GM12878 (cell line): ENCODE measurements around the gene CAMK2G. TPM values are rescaled to one million over a fixed set of nuclear protein-coding genes. Genes with fewer than 3 reads are reported as not detected.

Experiments
- BCL11A ChIP-seq: IDR thresholded peaks from 2 replicates; pipeline ENCODE4 v1.6.1; 2011; ENCODE audit warnings: low read depth, low read length
- CEBPB ChIP-seq, 2 experiments: fragments of 150-350 bp in 1 of 2; IDR thresholded peaks; 2 replicates each; pipeline ENCODE4 v1.6.1; 2012 to 2014; ENCODE audit warnings: low read depth in 2 of 2, low read length in 2 of 2, borderline replicate concordance in 1 of 2, inconsistent platforms in 1 of 2
- EED ChIP-seq: sonication (generic); IDR thresholded peaks from 2 replicates; pipeline ENCODE4 v1.6.1; 2016; ENCODE audit warnings: antibody characterized with exemption, low read depth
- FOS ChIP-seq: IDR thresholded peaks from 3 replicates; pipeline ENCODE4 v1.6.1; 2011; ENCODE audit warnings: borderline replicate concordance; ENCODE audit not compliant: insufficient read length; ENCODE audit errors: extremely low read depth
- HDAC2 ChIP-seq: fragments of 200-600 bp; sonication (generic); IDR thresholded peaks from 2 replicates; pipeline ENCODE4 v1.6.1; 2017
- KAT2A ChIP-seq: conservative IDR thresholded peaks from 2 replicates; pipeline ENCODE4 v1.6.1; 2011; ENCODE audit warnings: low read depth, low read length; ENCODE audit not compliant: control insufficient read depth
- KDM1A ChIP-seq: fragments of 200-600 bp; sonication (generic); IDR thresholded peaks from 2 replicates; pipeline ENCODE4 v1.6.1; 2016; ENCODE audit warnings: borderline replicate concordance
- NBN ChIP-seq: fragments of 450-650 bp; IDR thresholded peaks from 2 replicates; pipeline ENCODE4 v1.6.1; 2016
- NFIC ChIP-seq: IDR thresholded peaks from 2 replicates; pipeline ENCODE4 v1.6.1; 2012; ENCODE audit warnings: low read depth, mild to moderate bottlenecking, inconsistent platforms, low read length, moderate library complexity
- NFYA ChIP-seq: IDR thresholded peaks from 2 replicates; pipeline ENCODE4 v1.6.1; 2011; ENCODE audit warnings: low read depth, mild to moderate bottlenecking, low read length, improper control_type of control experiment, borderline replicate concordance
- NR2C1 ChIP-seq: fragments of 450-650 bp; IDR thresholded peaks from 2 replicates; pipeline ENCODE4 v1.6.1; 2017; ENCODE audit warnings: antibody characterized with exemption, mild to moderate bottlenecking, moderate library complexity
- RCOR1 ChIP-seq: conservative IDR thresholded peaks from 2 replicates; pipeline ENCODE4 v1.6.1; 2012; ENCODE audit warnings: low read depth, low read length, improper control_type of control experiment
- SREBF1 ChIP-seq: IDR thresholded peaks from 2 replicates; pipeline ENCODE4 v1.6.1; 2012; ENCODE audit warnings: mild to moderate bottlenecking, low read length
- TCF3 ChIP-seq: IDR thresholded peaks from 2 replicates; pipeline ENCODE4 v1.6.1; 2012; ENCODE audit warnings: low read depth, mild to moderate bottlenecking, low read length, borderline replicate concordance; ENCODE audit not compliant: insufficient read depth
- YBX1 ChIP-seq: fragments of 450-650 bp; IDR thresholded peaks from 2 replicates; pipeline ENCODE4 v1.6.1; 2016; ENCODE audit warnings: antibody characterized with exemption
- ZNF622 ChIP-seq: fragments of 450-650 bp; IDR thresholded peaks from 2 replicates; pipeline ENCODE4 v1.6.1; 2017; ENCODE audit warnings: mild to moderate bottlenecking, inconsistent platforms
- polyA plus RNA-seq, 11 experiments: library from polyadenylated mRNA; depleted of rRNA in 4 of 11; unstranded in 6 of 11; stranded (reverse) in 5 of 11; fragments of >200 nt; fragmentation: Nextera tagmentation in 4 of 11; fragmentation: Illumina TruSeq in 1 of 11; extraction: Ambion mirVana in 4 of 11; extraction: Trizol in 1 of 11; gene quantifications; 1 replicate in 1 of 11; 2 replicates in 10 of 11; pipeline versions ENCODE4 v1.2.1 to v1.2.3, GENCODE V29; 2011 to 2016; ENCODE audit warnings: inconsistent platforms in 2 of 11, missing spikeins in 2 of 11, low read depth in 1 of 11
- total RNA-seq, 4 experiments: library from RNA; depleted of rRNA in 3 of 4; stranded (reverse); fragments of >200 nt in 3 of 4; fragmentation: Illumina TruSeq in 1 of 4; extraction: Trizol in 1 of 4; gene quantifications; 2 replicates each; pipeline versions ENCODE4 v1.2.1 to v1.2.3, GENCODE V29; 2013 to 2021
- TF ChIP-seq, protein P1 (sequence below): fragments of 450-650 bp; IDR thresholded peaks from 2 replicates; pipeline ENCODE4 v1.6.1; 2017; ENCODE audit warnings: mild to moderate bottlenecking, moderate library complexity
- TF ChIP-seq, protein P2 (sequence below): IDR thresholded peaks from 2 replicates; pipeline ENCODE4 v1.6.1; 2011; ENCODE audit warnings: borderline replicate concordance, low read depth, mild to moderate bottlenecking, moderate library complexity, low read length; ENCODE audit not compliant: insufficient read depth, poor library complexity, severe bottlenecking
- TF ChIP-seq, protein P3 (sequence below): fragments of 450-650 bp; IDR thresholded peaks from 2 replicates; pipeline ENCODE4 v1.6.1; 2017; ENCODE audit warnings: mild to moderate bottlenecking
- TF ChIP-seq, protein P4 (sequence below): fragments of 150-350 bp; IDR thresholded peaks from 2 replicates; pipeline ENCODE4 v1.6.1; 2016; ENCODE audit warnings: low read depth, low read length

CAMK2G gene
- total and polyA plus RNA-seq, 10 of the 15 experiments (the other 5 are each of a cell fraction or from before 2014, with no cell fraction given) = 5.5 to 24.3 (median 16.9) TPM

DNA sequence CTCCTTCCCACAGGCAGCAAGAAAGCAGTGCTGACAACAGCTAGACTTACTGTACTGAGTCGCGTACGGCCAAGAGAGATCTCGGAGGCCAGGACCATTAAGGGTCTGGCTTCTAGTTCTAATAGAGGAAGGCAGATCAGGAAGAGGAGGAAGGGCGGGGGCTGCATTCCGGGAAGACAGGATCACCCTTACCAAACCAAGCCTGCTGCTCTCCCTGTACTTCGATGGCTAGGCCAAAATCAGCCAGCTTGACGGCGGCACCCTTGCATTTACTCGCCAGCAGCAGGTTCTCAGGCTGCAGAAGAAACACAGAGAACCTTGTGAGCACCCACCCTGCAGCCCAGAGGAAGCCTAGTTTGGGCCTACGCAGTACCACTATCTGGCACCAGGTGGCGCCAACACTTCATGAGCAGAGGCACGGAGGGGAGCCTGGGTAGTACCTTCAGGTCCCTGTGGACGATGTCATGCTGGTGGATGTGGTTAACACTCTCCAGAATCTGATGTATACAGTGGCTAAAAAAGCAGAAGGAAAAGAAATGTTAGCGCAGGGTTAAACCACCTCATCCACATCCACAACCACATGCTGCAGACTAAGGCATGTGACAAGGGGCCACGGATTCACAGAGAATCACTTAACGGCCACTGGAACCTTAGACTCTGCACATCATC is 25.4 kb downstream of the CAMK2G start (continued):
- TF ChIP-seq, protein P1, sequence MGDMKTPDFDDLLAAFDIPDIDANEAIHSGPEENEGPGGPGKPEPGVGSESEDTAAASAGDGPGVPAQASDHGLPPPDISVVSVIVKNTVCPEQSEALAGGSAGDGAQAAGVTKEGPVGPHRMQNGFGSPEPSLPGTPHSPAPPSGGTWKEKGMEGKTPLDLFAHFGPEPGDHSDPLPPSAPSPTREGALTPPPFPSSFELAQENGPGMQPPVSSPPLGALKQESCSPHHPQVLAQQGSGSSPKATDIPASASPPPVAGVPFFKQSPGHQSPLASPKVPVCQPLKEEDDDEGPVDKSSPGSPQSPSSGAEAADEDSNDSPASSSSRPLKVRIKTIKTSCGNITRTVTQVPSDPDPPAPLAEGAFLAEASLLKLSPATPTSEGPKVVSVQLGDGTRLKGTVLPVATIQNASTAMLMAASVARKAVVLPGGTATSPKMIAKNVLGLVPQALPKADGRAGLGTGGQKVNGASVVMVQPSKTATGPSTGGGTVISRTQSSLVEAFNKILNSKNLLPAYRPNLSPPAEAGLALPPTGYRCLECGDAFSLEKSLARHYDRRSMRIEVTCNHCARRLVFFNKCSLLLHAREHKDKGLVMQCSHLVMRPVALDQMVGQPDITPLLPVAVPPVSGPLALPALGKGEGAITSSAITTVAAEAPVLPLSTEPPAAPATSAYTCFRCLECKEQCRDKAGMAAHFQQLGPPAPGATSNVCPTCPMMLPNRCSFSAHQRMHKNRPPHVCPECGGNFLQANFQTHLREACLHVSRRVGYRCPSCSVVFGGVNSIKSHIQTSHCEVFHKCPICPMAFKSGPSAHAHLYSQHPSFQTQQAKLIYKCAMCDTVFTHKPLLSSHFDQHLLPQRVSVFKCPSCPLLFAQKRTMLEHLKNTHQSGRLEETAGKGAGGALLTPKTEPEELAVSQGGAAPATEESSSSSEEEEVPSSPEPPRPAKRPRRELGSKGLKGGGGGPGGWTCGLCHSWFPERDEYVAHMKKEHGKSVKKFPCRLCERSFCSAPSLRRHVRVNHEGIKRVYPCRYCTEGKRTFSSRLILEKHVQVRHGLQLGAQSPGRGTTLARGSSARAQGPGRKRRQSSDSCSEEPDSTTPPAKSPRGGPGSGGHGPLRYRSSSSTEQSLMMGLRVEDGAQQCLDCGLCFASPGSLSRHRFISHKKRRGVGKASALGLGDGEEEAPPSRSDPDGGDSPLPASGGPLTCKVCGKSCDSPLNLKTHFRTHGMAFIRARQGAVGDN = peak; percentile 88
- no peak for TF ChIP-seq YBX1
- TF ChIP-seq NR2C1 = no peak
- no peak for TF ChIP-seq NFIC
- TF ChIP-seq HDAC2 = no peak
- no peak for TF ChIP-seq KDM1A
- 0 out of 2 replicates have a peak, but pooled peaks have one; percentile 83 for TF ChIP-seq RCOR1
- TF ChIP-seq, protein P2, sequence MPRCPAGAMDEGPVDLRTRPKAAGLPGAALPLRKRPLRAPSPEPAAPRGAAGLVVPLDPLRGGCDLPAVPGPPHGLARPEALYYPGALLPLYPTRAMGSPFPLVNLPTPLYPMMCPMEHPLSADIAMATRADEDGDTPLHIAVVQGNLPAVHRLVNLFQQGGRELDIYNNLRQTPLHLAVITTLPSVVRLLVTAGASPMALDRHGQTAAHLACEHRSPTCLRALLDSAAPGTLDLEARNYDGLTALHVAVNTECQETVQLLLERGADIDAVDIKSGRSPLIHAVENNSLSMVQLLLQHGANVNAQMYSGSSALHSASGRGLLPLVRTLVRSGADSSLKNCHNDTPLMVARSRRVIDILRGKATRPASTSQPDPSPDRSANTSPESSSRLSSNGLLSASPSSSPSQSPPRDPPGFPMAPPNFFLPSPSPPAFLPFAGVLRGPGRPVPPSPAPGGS = no peak
- TF ChIP-seq KAT2A = no peak
- TF ChIP-seq EED = peak; percentile 84
- TF ChIP-seq NBN = peak; percentile 99
- TF ChIP-seq, protein P3, sequence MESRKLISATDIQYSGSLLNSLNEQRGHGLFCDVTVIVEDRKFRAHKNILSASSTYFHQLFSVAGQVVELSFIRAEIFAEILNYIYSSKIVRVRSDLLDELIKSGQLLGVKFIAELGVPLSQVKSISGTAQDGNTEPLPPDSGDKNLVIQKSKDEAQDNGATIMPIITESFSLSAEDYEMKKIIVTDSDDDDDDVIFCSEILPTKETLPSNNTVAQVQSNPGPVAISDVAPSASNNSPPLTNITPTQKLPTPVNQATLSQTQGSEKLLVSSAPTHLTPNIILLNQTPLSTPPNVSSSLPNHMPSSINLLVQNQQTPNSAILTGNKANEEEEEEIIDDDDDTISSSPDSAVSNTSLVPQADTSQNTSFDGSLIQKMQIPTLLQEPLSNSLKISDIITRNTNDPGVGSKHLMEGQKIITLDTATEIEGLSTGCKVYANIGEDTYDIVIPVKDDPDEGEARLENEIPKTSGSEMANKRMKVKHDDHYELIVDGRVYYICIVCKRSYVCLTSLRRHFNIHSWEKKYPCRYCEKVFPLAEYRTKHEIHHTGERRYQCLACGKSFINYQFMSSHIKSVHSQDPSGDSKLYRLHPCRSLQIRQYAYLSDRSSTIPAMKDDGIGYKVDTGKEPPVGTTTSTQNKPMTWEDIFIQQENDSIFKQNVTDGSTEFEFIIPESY = no peak
- no peak for TF ChIP-seq ZNF622
- no peak for TF ChIP-seq TCF3
- no peak for TF ChIP-seq CEBPB (IDR thresholded peaks at IDR 0.05; ENCODE audit: borderline replicate concordance in 1 of 2, low read depth in 2 of 2, low read length in 2 of 2)
- no peak for TF ChIP-seq NFYA
- peak; percentile 54; the same call in 1 of the 2 replicates for TF ChIP-seq BCL11A
- TF ChIP-seq, protein P4, sequence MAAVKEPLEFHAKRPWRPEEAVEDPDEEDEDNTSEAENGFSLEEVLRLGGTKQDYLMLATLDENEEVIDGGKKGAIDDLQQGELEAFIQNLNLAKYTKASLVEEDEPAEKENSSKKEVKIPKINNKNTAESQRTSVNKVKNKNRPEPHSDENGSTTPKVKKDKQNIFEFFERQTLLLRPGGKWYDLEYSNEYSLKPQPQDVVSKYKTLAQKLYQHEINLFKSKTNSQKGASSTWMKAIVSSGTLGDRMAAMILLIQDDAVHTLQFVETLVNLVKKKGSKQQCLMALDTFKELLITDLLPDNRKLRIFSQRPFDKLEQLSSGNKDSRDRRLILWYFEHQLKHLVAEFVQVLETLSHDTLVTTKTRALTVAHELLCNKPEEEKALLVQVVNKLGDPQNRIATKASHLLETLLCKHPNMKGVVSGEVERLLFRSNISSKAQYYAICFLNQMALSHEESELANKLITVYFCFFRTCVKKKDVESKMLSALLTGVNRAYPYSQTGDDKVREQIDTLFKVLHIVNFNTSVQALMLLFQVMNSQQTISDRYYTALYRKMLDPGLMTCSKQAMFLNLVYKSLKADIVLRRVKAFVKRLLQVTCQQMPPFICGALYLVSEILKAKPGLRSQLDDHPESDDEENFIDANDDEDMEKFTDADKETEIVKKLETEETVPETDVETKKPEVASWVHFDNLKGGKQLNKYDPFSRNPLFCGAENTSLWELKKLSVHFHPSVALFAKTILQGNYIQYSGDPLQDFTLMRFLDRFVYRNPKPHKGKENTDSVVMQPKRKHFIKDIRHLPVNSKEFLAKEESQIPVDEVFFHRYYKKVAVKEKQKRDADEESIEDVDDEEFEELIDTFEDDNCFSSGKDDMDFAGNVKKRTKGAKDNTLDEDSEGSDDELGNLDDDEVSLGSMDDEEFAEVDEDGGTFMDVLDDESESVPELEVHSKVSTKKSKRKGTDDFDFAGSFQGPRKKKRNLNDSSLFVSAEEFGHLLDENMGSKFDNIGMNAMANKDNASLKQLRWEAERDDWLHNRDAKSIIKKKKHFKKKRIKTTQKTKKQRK = no peak
- TF ChIP-seq SREBF1 = no peak
- TF ChIP-seq FOS = no peak
